Spleen (tissue), 11 donors: ENCODE results near the gene ADGRG1. TPM values are rescaled to one million over a fixed set of nuclear protein-coding genes. Genes with fewer than 3 reads are reported as not detected.

Source experiments
- DNase-seq: peaks from one replicate; pipeline ENCODE4 v3.0.0-alpha.2; 2020
- H3K27ac ChIP-seq, 8 donors: fragments of 200-600 bp; sonication (generic) in 7 of 8; 1 replicate in 4 of 8; 2 replicates in 4 of 8; pipeline versions ENCODE4 v1.5.0 to v1.8.0; 2016 to 2021; ENCODE audit warnings: inconsistent platforms in 4 of 8, mild to moderate bottlenecking in 4 of 8, moderate library complexity in 1 of 8
- H3K27me3 ChIP-seq, 7 donors: fragments of 200-600 bp; sonication (generic) in 6 of 7; replicated peaks in 1 of 7; 1 replicate in 4 of 7; 2 replicates in 3 of 7; pipeline versions ENCODE4 v1.5.0 to v1.8.0; 2016 to 2021; ENCODE audit warnings: inconsistent platforms in 3 of 7, mild to moderate bottlenecking in 1 of 7
- H3K36me3 ChIP-seq, 6 donors: fragments of 200-600 bp; sonication (generic) in 5 of 6; 1 replicate in 4 of 6; 2 replicates in 2 of 6; pipeline versions ENCODE4 v1.5.0 to v1.8.0; 2016 to 2021; ENCODE audit warnings: inconsistent platforms in 2 of 6
- H3K4me1 ChIP-seq, 6 donors: fragments of 200-600 bp; sonication (generic) in 5 of 6; 1 replicate in 3 of 6; 2 replicates in 3 of 6; pipeline versions ENCODE4 v1.5.0 to v1.8.0; 2016 to 2021; ENCODE audit warnings: inconsistent platforms in 3 of 6
- H3K4me3 ChIP-seq, 8 donors: fragments of 200-600 bp; sonication (generic) in 7 of 8; 1 replicate in 4 of 8; 2 replicates in 4 of 8; pipeline versions ENCODE4 v1.5.0 to v1.8.0; 2016 to 2021; ENCODE audit warnings: inconsistent platforms in 4 of 8, mild to moderate bottlenecking in 4 of 8, moderate library complexity in 2 of 8
- H3K9me3 ChIP-seq, 8 donors: fragments of 200-600 bp; sonication (generic) in 7 of 8; 1 replicate in 4 of 8; 2 replicates in 4 of 8; pipeline versions ENCODE4 v1.5.0 to v1.8.0; 2016 to 2021; ENCODE audit warnings: inconsistent platforms in 4 of 8
- POLR2A ChIP-seq, 3 donors: fragments of 450-650 bp; IDR thresholded peaks; one replicate each; pipeline ENCODE4 v1.5.1; 2017; ENCODE audit warnings: antibody characterized with exemption in 3 of 3, mild to moderate bottlenecking in 1 of 3
- POLR2AphosphoS5 ChIP-seq, 3 donors: sonication (generic); formaldehyde crosslinking; IDR thresholded peaks; one replicate each; pipeline ENCODE4 v1.5.1; 2017; ENCODE audit warnings: antibody characterized with exemption in 3 of 3
- WGBS, 5 donors: extraction: QIAGEN DNeasy Blood & Tissue Kit in 3 of 5; methylation state at CpG; one replicate each; pipeline versions ENCODE4 v1.1.5 to v1.1.7; 2013 to 2018; 5-methylcytosine and 5-hydroxymethylcytosine counted together
- intact Hi-C: fragments of 100-400 bp; cut with DNase I; formaldehyde crosslinking; loops from one replicate; pipeline ENCODE4 v1.15.0; 2023; ENCODE audit warnings: low total_unique reads
- polyA plus RNA-seq, 3 donors: library from polyadenylated mRNA; stranded (reverse); fragments of 200-250 nt; gene quantifications; one replicate each; pipeline ENCODE4 v1.2.1, GENCODE V29; 2013
- total RNA-seq, 7 donors: library from RNA; depleted of rRNA in 3 of 7; stranded (reverse); fragments of >200 nt in 3 of 7; fragmentation: NEBNext Ultra II Directional in 4 of 7; extraction: Animal tissue kit (Norgen Biotek cat#: 25700) in 4 of 7; gene quantifications; one replicate each; pipeline versions ENCODE4 v1.1.0 to v1.2.1, GENCODE V29; 2016 to 2021
- TF ChIP-seq, protein P1 (sequence below), 11 experiments: fragments of 200-600 bp in 7 of 11; fragments of 450-650 bp in 4 of 11; sonication (generic) in 4 of 11; IDR thresholded peaks in 8 of 11; conservative IDR thresholded peaks in 3 of 11; 1 replicate in 7 of 11; 2 replicates in 4 of 11; pipeline versions ENCODE4 v1.4.0 to v1.8.0; 2016 to 2021; ENCODE audit warnings: antibody characterized with exemption in 11 of 11, inconsistent platforms in 4 of 11, mild to moderate bottlenecking in 1 of 11
- donor health status: healthy with polysubstance abuse.
- donor health status: DM: no; HTN: no; CAD: no; lungs with moderate emphysema.
- donor health status: DM: no; HTN: no; CAD: no.
- donor health status: Bipolar disorder and iron deficiency.
- donor health status: healthy.
- donor health status: DM: no; HTN: no; CAD: no.
- donor health status: DM: yes; HTN: yes; CAD: no.

Gene ADGRG1
- total and polyA plus RNA-seq, 10 donors = 1.0 to 23.7 (median 8.2) TPM

DNA sequence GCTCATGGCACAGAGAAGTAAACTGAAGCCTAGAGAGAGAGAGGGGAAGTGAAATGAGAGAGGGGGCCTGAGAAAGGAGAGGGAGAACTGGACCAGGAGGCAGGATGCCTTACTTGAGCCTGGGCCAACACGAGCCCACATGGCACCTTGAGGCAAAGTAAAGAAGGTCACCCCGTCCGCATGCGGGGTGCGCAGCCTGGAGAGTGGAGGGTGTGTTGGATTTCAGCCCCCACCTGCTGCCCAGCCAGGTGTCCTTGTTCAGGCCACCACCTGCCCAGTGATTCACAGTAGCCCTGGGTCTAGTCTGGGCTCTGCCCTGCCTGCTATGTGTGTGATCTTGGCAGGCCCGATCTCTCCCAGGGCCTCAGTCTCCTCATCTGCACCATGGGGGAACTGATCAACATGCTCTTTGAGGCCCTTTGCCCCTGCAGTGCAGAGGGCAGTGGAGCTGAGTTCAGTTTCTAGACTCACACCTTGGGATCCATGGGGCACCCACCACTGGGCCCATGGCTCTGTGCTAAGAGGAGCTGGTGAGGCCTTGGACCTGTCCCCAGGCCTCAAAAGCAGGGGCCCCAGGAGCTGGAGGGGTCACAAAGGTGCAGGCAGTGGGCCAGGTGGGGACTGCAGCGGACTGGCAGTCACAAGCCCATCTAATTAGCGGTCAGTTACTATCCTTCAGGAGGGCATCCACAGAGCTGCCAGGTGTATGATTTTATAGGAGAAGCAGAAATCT is 56.4 kb downstream of the ADGRG1 start:
- no peaks in the 10 kb centered on the region for H3K27me3 ChIP-seq
- TF ChIP-seq, protein P1, sequence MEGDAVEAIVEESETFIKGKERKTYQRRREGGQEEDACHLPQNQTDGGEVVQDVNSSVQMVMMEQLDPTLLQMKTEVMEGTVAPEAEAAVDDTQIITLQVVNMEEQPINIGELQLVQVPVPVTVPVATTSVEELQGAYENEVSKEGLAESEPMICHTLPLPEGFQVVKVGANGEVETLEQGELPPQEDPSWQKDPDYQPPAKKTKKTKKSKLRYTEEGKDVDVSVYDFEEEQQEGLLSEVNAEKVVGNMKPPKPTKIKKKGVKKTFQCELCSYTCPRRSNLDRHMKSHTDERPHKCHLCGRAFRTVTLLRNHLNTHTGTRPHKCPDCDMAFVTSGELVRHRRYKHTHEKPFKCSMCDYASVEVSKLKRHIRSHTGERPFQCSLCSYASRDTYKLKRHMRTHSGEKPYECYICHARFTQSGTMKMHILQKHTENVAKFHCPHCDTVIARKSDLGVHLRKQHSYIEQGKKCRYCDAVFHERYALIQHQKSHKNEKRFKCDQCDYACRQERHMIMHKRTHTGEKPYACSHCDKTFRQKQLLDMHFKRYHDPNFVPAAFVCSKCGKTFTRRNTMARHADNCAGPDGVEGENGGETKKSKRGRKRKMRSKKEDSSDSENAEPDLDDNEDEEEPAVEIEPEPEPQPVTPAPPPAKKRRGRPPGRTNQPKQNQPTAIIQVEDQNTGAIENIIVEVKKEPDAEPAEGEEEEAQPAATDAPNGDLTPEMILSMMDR (IDR thresholded peaks at IDR 0.05 in 8 of 11, conservative IDR thresholded peaks at IDR 0.05 in 3 of 11) = no peak
- no peak overlapping the region for H3K4me3 ChIP-seq
- H3K36me3 ChIP-seq = peaks cover 0 to 59% (median 0%) of the 10 kb centered on the region in 6 donors
- peak overlapping the region in 2 of 8 donors; percentile 25 to 56 for H3K27ac ChIP-seq
- 88 to 98% (median 94%) methylated on average over 7 to 8 of the region's 8 CpGs for WGBS, 5 donors
- DNase-seq = no peak
- H3K9me3 ChIP-seq = no peaks in the 10 kb centered on the region
- intact Hi-C loops = no loop called here
- peaks cover 0 to 48% (median 8%) of the 10 kb centered on the region in 6 donors for H3K4me1 ChIP-seq

DNA sequence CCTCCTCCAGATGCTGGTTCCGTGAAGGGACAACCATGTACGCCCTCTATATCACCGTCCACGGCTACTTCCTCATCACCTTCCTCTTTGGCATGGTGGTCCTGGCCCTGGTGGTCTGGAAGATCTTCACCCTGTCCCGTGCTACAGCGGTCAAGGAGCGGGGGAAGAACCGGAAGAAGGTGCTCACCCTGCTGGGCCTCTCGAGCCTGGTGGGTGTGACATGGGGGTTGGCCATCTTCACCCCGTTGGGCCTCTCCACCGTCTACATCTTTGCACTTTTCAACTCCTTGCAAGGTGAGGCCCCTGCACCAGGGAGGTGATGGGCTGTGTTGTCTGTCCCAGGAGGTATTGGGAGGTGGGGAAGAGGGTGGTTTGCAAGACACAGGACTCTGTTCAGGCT is 57.2 kb downstream of the ADGRG1 start:
- TF ChIP-seq, protein P1 (IDR thresholded peaks at IDR 0.05 in 8 of 11, conservative IDR thresholded peaks at IDR 0.05 in 3 of 11) = no peak
- no peak for TF ChIP-seq POLR2A (IDR thresholded peaks at IDR 0.05)
- no peak for TF ChIP-seq POLR2AphosphoS5 (IDR thresholded peaks at IDR 0.05)
- WGBS, 5 donors = 80 to 93% (median 88%) methylated on average over 10 to 11 of the region's 11 CpGs
- H3K4me3 ChIP-seq = no peak overlapping the region
- no peaks in the 10 kb centered on the region for H3K27me3 ChIP-seq
- intact Hi-C loops = no loop called here
- peaks cover 0 to 54% (median 0%) of the 10 kb centered on the region in 6 donors for H3K36me3 ChIP-seq
- no peaks in the 10 kb centered on the region for H3K9me3 ChIP-seq
- no peak for DNase-seq
- H3K4me1 ChIP-seq = peaks cover 0 to 55% (median 16%) of the 10 kb centered on the region in 6 donors
- peak overlapping the region in 1 of 8 donors; percentile 56 for H3K27ac ChIP-seq

DNA sequence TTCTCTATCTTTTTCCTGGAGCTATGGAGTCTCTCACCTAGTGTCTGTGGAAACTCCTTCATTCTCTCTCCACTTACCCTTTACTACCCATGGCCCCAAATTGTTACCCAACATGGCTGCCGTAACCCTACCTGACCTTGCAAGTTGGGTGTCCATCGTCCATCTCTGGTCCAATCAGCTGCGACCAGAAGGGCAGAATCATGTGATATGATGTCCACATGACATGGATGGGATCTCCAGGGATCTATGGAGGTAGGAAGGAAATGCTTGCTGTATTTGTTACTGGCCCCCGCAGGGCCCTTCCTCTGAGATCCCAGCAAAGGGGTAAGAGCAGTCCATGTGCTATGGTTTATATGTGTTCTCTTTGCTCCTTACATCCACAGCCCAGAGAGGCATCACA is 58.1 kb downstream of the ADGRG1 start:
- no peaks in the 10 kb centered on the region for H3K9me3 ChIP-seq
- no peak overlapping the region for H3K4me3 ChIP-seq
- intact Hi-C loops = no loop called here
- H3K4me1 ChIP-seq = peaks cover 0 to 61% (median 24%) of the 10 kb centered on the region in 6 donors
- peak overlapping the region in 4 of 8 donors; percentile 30 to 89 (median 86) for H3K27ac ChIP-seq
- no peak for DNase-seq
- no peak for TF ChIP-seq POLR2AphosphoS5 (IDR thresholded peaks at IDR 0.05)
- no peak for TF ChIP-seq POLR2A (IDR thresholded peaks at IDR 0.05)
- TF ChIP-seq, protein P1 (IDR thresholded peaks at IDR 0.05 in 8 of 11, conservative IDR thresholded peaks at IDR 0.05 in 3 of 11) = no peak
- peaks cover 0 to 50% (median 0%) of the 10 kb centered on the region in 6 donors for H3K36me3 ChIP-seq
- WGBS, 5 donors = 69 to 96% (median 87%) methylated on average over 4 of the region's 4 CpGs
- H3K27me3 ChIP-seq = no peaks in the 10 kb centered on the region

DNA sequence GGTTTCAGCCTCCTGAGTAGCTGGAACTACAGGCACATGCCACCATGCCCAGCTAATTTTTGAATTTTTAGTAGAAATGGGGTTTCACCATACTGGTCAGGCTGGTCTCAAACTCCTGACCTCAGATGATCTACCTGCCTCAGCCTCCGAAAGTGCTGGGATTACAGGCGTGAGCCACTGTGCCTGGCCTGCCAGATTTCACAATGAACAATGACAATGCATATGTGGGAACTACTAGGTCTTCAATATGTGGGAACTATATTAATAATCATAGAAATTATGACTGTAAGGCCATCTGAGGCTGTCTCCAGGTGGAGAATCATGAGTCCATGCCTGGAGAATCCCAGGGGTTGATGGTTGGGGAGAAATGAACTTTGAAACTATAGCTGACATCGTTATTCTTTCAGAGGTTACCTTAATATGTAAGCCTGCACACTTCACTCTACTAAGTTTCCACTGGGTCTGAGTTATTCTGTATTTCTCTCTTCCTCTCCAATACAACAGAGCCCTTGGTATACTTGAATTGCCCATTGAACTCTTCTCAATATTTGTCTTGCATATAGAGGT is 59.0 kb downstream of the ADGRG1 start:
- no peak for TF ChIP-seq POLR2A (IDR thresholded peaks at IDR 0.05)
- TF ChIP-seq, protein P1 (IDR thresholded peaks at IDR 0.05 in 8 of 11, conservative IDR thresholded peaks at IDR 0.05 in 3 of 11) = no peak
- H3K4me3 ChIP-seq = no peak overlapping the region
- WGBS, 5 donors = 52 to 78% (median 69%) methylated on average over 3 of the region's 3 CpGs
- no peaks in the 10 kb centered on the region for H3K27me3 ChIP-seq
- H3K9me3 ChIP-seq = no peaks in the 10 kb centered on the region
- DNase-seq = no peak
- H3K27ac ChIP-seq = peak overlapping the region in 5 of 8 donors; percentile 5 to 89 (median 85)
- H3K36me3 ChIP-seq = peaks cover 0 to 41% (median 0%) of the 10 kb centered on the region in 6 donors
- intact Hi-C loops = no loop called here
- H3K4me1 ChIP-seq = peaks cover 0 to 63% (median 25%) of the 10 kb centered on the region in 6 donors
